Measurements from ENCODE around the gene CHST13.

CHST13 gene

GRCh38 chr3:126480206-126480605 lies 43.7 kb upstream of the CHST13 start:
- Histone ChIP-seq H2AFZ (ENCODE audit: insufficient read depth, low read length, poor library complexity) (no peak overlapping the region), H3K14ac (ENCODE audit: low read length) (no peak overlapping the region), H4K91ac (ENCODE audit: low read depth, low read length) (no peak overlapping the region), H3K9ac (ENCODE audit: low read length) (no peak overlapping the region), H3K27me3 (ENCODE audit: insufficient read depth, low read length) (no peaks in the 10 kb centered on the region), H3K18ac (ENCODE audit: low read length) (no peak overlapping the region), H3K79me1 (ENCODE audit: low read length) (peaks cover 11% of the 10 kb centered on the region), H3K9me3 (ENCODE audit: insufficient read depth, low read depth, low read length) (no peaks in the 10 kb centered on the region), H3K4me2 (ENCODE audit: low read length) (no peak overlapping the region), H3K23ac (ENCODE audit: low read length) (no peak overlapping the region), H2BK120ac (ENCODE audit: insufficient read depth, low read length, poor library complexity) (no peak overlapping the region), H3K27ac (ENCODE audit: low read depth, low read length) (no peak overlapping the region), H3K4me3 (ENCODE audit: low read depth, low read length) (no peak overlapping the region), H2BK12ac (ENCODE audit: low read length) (no peak overlapping the region), H4K12ac (ENCODE audit: low read depth, low read length) (no peak overlapping the region), H4K8ac (ENCODE audit: low read depth, low read length) (no peak overlapping the region), H2AK5ac (ENCODE audit: low read length) (no peak overlapping the region), H3K79me2 (ENCODE audit: control insufficient read depth, insufficient read depth, low read length, poor library complexity) (peaks cover 5% of the 10 kb centered on the region), H2BK5ac (ENCODE audit: low read depth, low read length, poor library complexity) (no peak overlapping the region), H3K36me3 (ENCODE audit: control insufficient read depth in 1 of 2, insufficient read depth in 2 of 2, low read length in 2 of 2) (no peaks in the 10 kb centered on the region), H3K4ac (ENCODE audit: low read depth, low read length) (no peak overlapping the region), H3K4me1 (ENCODE audit: control insufficient read depth in 1 of 2, insufficient read depth in 2 of 2, low read length in 2 of 2) (peaks cover 5% of the 10 kb centered on the region in 2 experiments)
- no peak for DNase-seq
- WGBS (ENCODE audit: extremely low coverage, insufficient coverage, insufficient read length) = no CpG with 5 or more reads among the region's 5 CpGs

- Histone ChIP-seq H3K27me3 (ENCODE audit: insufficient read depth, low read length) (no peaks in the 10 kb centered on the region), H3K9ac (ENCODE audit: low read length) (no peak overlapping the region), H3K4me3 (ENCODE audit: low read depth, low read length) (no peak overlapping the region), H3K18ac (ENCODE audit: low read length) (no peak overlapping the region), H3K4me2 (ENCODE audit: low read length) (no peak overlapping the region), H4K8ac (ENCODE audit: low read depth, low read length) (no peak overlapping the region), H3K4me1 (ENCODE audit: control insufficient read depth in 1 of 2, insufficient read depth in 2 of 2, low read length in 2 of 2) (peaks cover 5% of the 10 kb centered on the region in 2 experiments), H3K36me3 (ENCODE audit: control insufficient read depth in 1 of 2, insufficient read depth in 2 of 2, low read length in 2 of 2) (no peaks in the 10 kb centered on the region), H3K4ac (ENCODE audit: low read depth, low read length) (no peak overlapping the region), H3K23ac (ENCODE audit: low read length) (no peak overlapping the region), H3K9me3 (ENCODE audit: insufficient read depth, low read depth, low read length) (no peaks in the 10 kb centered on the region), H2AFZ (ENCODE audit: insufficient read depth, low read length, poor library complexity) (no peak overlapping the region), H3K79me2 (ENCODE audit: control insufficient read depth, insufficient read depth, low read length, poor library complexity) (peaks cover 5% of the 10 kb centered on the region), H4K12ac (ENCODE audit: low read depth, low read length) (no peak overlapping the region), H3K79me1 (ENCODE audit: low read length) (peaks cover 7% of the 10 kb centered on the region), H4K91ac (ENCODE audit: low read depth, low read length) (no peak overlapping the region), H3K27ac (ENCODE audit: low read depth, low read length) (no peak overlapping the region), H2AK5ac (ENCODE audit: low read length) (no peak overlapping the region), H3K14ac (ENCODE audit: low read length) (no peak overlapping the region), H2BK120ac (ENCODE audit: insufficient read depth, low read length, poor library complexity) (no peak overlapping the region), H2BK5ac (ENCODE audit: low read depth, low read length, poor library complexity) (no peak overlapping the region), H2BK12ac (ENCODE audit: low read length) (no peak overlapping the region)
- no peak for DNase-seq
- no CpG with 5 or more reads among the region's 8 CpGs for WGBS (ENCODE audit: extremely low coverage, insufficient coverage, insufficient read length)
Measured at GRCh38 chr3:126480861-126481260, 43.1 kb upstream of the CHST13 start.

GRCh38 chr3:126481808-126482502 lies 42.0 kb upstream of the CHST13 start:
- Histone ChIP-seq H4K8ac (ENCODE audit: low read depth, low read length) (no peak overlapping the region), H4K12ac (ENCODE audit: low read depth, low read length) (no peak overlapping the region), H3K9me3 (ENCODE audit: insufficient read depth, low read depth, low read length) (no peaks in the 10 kb centered on the region), H3K23ac (ENCODE audit: low read length) (no peak overlapping the region), H3K18ac (ENCODE audit: low read length) (no peak overlapping the region), H3K27me3 (ENCODE audit: insufficient read depth, low read length) (no peaks in the 10 kb centered on the region), H3K14ac (ENCODE audit: low read length) (no peak overlapping the region), H3K9ac (ENCODE audit: low read length) (no peak overlapping the region), H2BK120ac (ENCODE audit: insufficient read depth, low read length, poor library complexity) (no peak overlapping the region), H2BK5ac (ENCODE audit: low read depth, low read length, poor library complexity) (no peak overlapping the region), H3K36me3 (ENCODE audit: control insufficient read depth in 1 of 2, insufficient read depth in 2 of 2, low read length in 2 of 2) (no peaks in the 10 kb centered on the region), H3K27ac (ENCODE audit: low read depth, low read length) (no peak overlapping the region), H2BK12ac (ENCODE audit: low read length) (no peak overlapping the region), H2AFZ (ENCODE audit: insufficient read depth, low read length, poor library complexity) (no peak overlapping the region), H3K4me1 (ENCODE audit: control insufficient read depth in 1 of 2, insufficient read depth in 2 of 2, low read length in 2 of 2) (peaks cover 0 to 2% of the 10 kb centered on the region in 2 experiments), H3K79me1 (ENCODE audit: low read length) (no peaks in the 10 kb centered on the region), H3K4me3 (ENCODE audit: low read depth, low read length) (no peak overlapping the region), H2AK5ac (ENCODE audit: low read length) (no peak overlapping the region), H3K4me2 (ENCODE audit: low read length) (no peak overlapping the region), H4K91ac (ENCODE audit: low read depth, low read length) (no peak overlapping the region), H3K79me2 (ENCODE audit: control insufficient read depth, insufficient read depth, low read length, poor library complexity) (no peaks in the 10 kb centered on the region), H3K4ac (ENCODE audit: low read depth, low read length) (no peak overlapping the region)
- DNase-seq = no peak
- no CpG with 5 or more reads among the region's 16 CpGs for WGBS (ENCODE audit: extremely low coverage, insufficient coverage, insufficient read length)

GRCh38 chr3:126482503-126483255 lies 41.3 kb upstream of the CHST13 start:
- no peak overlapping the region for H4K8ac ChIP-seq (ENCODE audit: low read depth, low read length)
- no peaks in the 10 kb centered on the region for H3K79me2 ChIP-seq (ENCODE audit: control insufficient read depth, insufficient read depth, low read length, poor library complexity)

More at GRCh38 chr3:126482503-126483255, 41.3 kb upstream of the CHST13 start:
- Histone ChIP-seq H3K9ac (ENCODE audit: low read length) (no peak overlapping the region), H3K27me3 (ENCODE audit: insufficient read depth, low read length) (no peaks in the 10 kb centered on the region), H3K4me3 (ENCODE audit: low read depth, low read length) (no peak overlapping the region), H3K23ac (ENCODE audit: low read length) (no peak overlapping the region), H3K4me1 (ENCODE audit: control insufficient read depth in 1 of 2, insufficient read depth in 2 of 2, low read length in 2 of 2) (peaks cover 0 to 8% of the 10 kb centered on the region in 2 experiments), H3K4me2 (ENCODE audit: low read length) (no peak overlapping the region), H3K14ac (ENCODE audit: low read length) (no peak overlapping the region), H2BK120ac (ENCODE audit: insufficient read depth, low read length, poor library complexity) (no peak overlapping the region), H3K9me3 (ENCODE audit: insufficient read depth, low read depth, low read length) (no peaks in the 10 kb centered on the region), H3K4ac (ENCODE audit: low read depth, low read length) (no peak overlapping the region), H2BK12ac (ENCODE audit: low read length) (no peak overlapping the region), H2AFZ (ENCODE audit: insufficient read depth, low read length, poor library complexity) (no peak overlapping the region), H4K91ac (ENCODE audit: low read depth, low read length) (no peak overlapping the region), H3K18ac (ENCODE audit: low read length) (no peak overlapping the region), H3K36me3 (ENCODE audit: control insufficient read depth in 1 of 2, insufficient read depth in 2 of 2, low read length in 2 of 2) (no peaks in the 10 kb centered on the region), H4K12ac (ENCODE audit: low read depth, low read length) (no peak overlapping the region), H3K27ac (ENCODE audit: low read depth, low read length) (no peak overlapping the region), H2BK5ac (ENCODE audit: low read depth, low read length, poor library complexity) (no peak overlapping the region), H3K79me1 (ENCODE audit: low read length) (no peaks in the 10 kb centered on the region), H2AK5ac (ENCODE audit: low read length) (no peak overlapping the region)
- DNase-seq = no peak
- WGBS (ENCODE audit: extremely low coverage, insufficient coverage, insufficient read length) = no CpG with 5 or more reads among the region's 15 CpGs

Data from trophoblast cell (in vitro differentiated cells and primary cell).